Ammon's horn (tissue), 1 donor: ENCODE data around the gene MAS1.
"Not testable (repeated sequence)": the region's sequence is repeated elsewhere in the genome, so short reads cannot be mapped to it uniquely, and the experiment has no call there.

ENCODE experiments used
- DNase-seq: peaks from one replicate; pipeline ENCODE4 v3.0.0-alpha.2; 2016; ENCODE audit warnings: low spot score

MAS1 gene

GRCh38 chr6:159919011-159919511 lies 28.3 kb downstream of the MAS1 start:
- DNase-seq, result peak; percentile 69

GRCh38 chr6:159919800-159920199 lies 29.0 kb downstream of the MAS1 start:
- DNase-seq, result no peak

- not testable (repeated sequence) for DNase-seq
Observed at GRCh38 chr6:159924150-159924549, 33.4 kb downstream of the MAS1 start.

- no peak for DNase-seq
Observed at GRCh38 chr6:159926542-159927203, 35.9 kb downstream of the MAS1 start.

GRCh38 chr6:159929819-159930218 lies 39.0 kb downstream of the MAS1 start:
- no peak for DNase-seq

- DNase-seq, result no peak
Observed at GRCh38 chr6:159931112-159931511, 40.3 kb downstream of the MAS1 start.

GRCh38 chr6:159931846-159932245 lies 41.1 kb downstream of the MAS1 start:
- DNase-seq, result no peak

- no peak for DNase-seq
Observed at GRCh38 chr6:159933077-159933476, 42.3 kb downstream of the MAS1 start.

GRCh38 chr6:159934181-159934580 lies 43.4 kb downstream of the MAS1 start:
- no peak for DNase-seq

GRCh38 chr6:159935065-159935464 lies 44.3 kb downstream of the MAS1 start:
- DNase-seq, result no peak

- DNase-seq, result no peak
Observed at GRCh38 chr6:159935633-159936032, 44.8 kb downstream of the MAS1 start.

- DNase-seq, result no peak
Observed at GRCh38 chr6:159939591-159940016, 48.8 kb downstream of the MAS1 start.
